Mucosa of gallbladder (tissue), 1 donor: ENCODE measurements around the gene LRP2BP. TPM values are rescaled to one million over a fixed set of nuclear protein-coding genes. Genes with fewer than 3 reads are reported as not detected.

Experiments used
- DNase-seq: peaks from one replicate; pipeline ENCODE4 v3.0.0-alpha.2; 2020; ENCODE audit warnings: low spot score
- total RNA-seq: library from RNA; stranded (reverse); gene quantifications from one replicate; pipeline ENCODE4 v1.2.1, GENCODE V29; 2021
- donor health status: DM: no; HTN: no; CAD: no.

LRP2BP gene
- total RNA-seq: 0.95 TPM

GRCh38 chr4:185395238-185395955 lies at the start of gene LRP2BP:
Gene LRP2BP (minus strand): TSS chr4:185395924. CDS start chr4:185378186, 17,738 bp downstream.
- DNase-seq: no peak

- DNase-seq: no peak
Measured at GRCh38 chr4:185445209-185445608, 49.5 kb upstream of the LRP2BP start.

- no peak for DNase-seq
Measured at GRCh38 chr4:185441479-185441878, 45.8 kb upstream of the LRP2BP start.

- no peak for DNase-seq
Measured at GRCh38 chr4:185437809-185438208, 42.1 kb upstream of the LRP2BP start.

- DNase-seq: no peak
Measured at GRCh38 chr4:185435466-185435865, 39.7 kb upstream of the LRP2BP start.

- DNase-seq: no peak
Measured at GRCh38 chr4:185429660-185430059, 33.9 kb upstream of the LRP2BP start.

- no peak for DNase-seq
Measured at GRCh38 chr4:185426960-185427688, 31.4 kb upstream of the LRP2BP start.

- peak; percentile 86 for DNase-seq
Measured at GRCh38 chr4:185425647-185426352, 30.1 kb upstream of the LRP2BP start, which contains the start of gene UFSP2. Gene UFSP2 (minus strand): TSS chr4:185425964. CDS start chr4:185425868, 96 bp downstream.

- no peak for DNase-seq
Measured at GRCh38 chr4:185424905-185425646, 29.4 kb upstream of the LRP2BP start.

DNA sequence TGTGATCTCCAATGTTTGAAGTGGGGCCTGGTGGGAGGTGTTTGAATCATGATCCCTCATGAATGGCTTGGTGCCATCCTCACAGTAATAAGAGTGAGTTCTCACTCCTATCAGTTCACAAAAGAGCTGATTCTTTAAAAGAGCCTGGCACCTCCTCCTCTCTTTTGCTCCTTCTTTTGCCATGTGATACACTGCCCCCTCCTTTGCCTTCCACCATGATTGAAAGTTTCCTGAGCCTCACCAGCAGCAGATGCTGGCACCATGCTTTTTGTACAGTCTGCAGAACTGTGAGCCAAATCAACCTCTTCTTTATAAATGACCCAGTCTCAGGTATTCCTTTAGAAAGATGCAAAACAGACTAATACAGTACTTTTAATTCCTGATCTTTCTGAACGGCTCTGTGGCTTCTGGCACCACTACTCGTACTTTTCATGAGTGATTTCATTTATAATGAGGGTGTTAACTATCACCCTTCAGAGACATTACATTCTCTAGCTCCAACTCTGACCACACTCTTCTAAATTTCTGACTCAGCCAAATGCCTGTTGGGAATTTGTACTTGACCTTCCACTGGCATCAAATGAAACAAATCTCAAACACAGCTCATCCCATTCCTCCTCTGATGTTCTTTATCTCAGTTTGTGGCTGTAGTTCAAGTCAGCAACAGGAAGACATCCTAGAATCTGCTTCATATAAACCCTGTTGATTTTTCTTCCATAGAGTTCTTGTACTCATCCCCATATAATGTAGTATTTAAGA lies 25.8 kb upstream of the LRP2BP start:
- DNase-seq: no peak

- DNase-seq: no peak
Measured at GRCh38 chr4:185416955-185417354, 21.2 kb upstream of the LRP2BP start.

DNA sequence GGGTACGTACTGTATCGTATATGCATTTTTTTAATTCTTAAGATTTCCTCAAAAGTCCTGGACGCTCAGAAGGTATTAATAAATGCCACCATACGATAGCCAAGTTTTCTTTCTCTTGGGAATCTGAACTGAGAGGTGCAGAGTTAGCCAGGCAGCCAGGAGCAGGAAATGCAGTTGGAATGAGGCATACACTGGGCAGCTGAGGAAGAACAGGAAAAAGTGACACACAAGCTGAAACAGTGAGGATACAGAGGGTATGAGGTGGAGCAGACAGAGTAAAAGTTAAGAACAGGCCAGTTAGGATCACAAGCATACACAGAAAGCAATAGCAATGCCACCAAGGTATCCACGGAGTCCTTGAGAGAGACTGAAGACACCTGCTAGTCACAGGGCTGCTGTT lies 16.7 kb upstream of the LRP2BP start:
- DNase-seq: no peak

GRCh38 chr4:185411849-185412248 lies 16.1 kb upstream of the LRP2BP start:
- DNase-seq: no peak

- no peak for DNase-seq
Measured at GRCh38 chr4:185408432-185408831, 12.7 kb upstream of the LRP2BP start.

DNA sequence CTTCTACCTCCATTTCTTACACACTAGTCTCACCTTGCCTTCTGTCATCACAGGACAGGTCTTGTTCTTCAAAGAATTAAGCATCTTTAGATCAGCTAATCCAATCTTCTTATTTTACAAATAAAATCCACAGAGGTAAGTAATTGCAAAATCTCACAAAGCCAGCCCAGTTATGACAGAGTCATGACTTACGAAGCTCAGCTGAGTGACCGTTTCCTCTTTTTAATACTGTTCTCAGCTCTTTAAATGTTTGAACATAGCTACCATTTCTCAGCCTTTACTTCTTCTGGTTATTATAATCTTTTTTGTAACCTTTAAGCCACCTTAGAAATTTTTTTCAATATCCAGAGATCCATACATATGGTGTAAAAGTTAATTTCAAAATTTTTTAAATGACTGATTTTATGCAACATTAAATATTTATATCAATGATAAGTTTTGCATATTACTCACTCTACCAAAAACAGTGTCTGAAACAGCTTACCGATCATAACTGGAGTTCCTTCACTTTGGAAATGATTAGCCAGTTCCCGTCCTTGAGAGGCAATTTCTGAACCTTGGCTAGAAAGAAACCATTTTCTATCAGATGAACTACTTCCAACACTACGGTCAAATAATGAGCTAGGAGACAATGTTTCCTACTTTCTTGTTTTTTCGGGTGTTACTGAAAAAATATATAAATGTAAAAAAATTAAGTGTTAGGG lies 9.7 kb upstream of the LRP2BP start:
- DNase-seq: no peak

- no peak for DNase-seq
Measured at GRCh38 chr4:185404031-185404430, 8.3 kb upstream of the LRP2BP start.

DNA sequence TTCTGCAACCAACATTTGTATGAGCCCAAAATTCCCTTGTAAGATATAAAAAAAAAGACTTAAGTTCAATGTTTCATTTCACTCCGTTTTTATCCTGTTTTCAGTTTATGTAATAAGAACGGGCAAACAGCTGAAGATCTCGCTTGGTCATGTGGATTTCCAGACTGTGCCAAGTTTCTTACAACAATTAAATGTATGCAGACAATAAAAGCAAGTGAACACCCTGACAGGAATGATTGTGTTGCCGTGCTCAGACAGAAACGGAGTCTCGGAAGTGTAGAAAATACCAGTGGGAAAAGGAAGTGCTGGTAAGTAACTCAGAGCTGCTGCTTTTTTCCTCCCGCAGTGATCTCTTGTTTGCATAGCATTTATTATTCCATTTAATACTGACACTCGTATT lies 3.7 kb upstream of the LRP2BP start:
- DNase-seq: no peak

GRCh38 chr4:185398618-185399017 lies 2.9 kb upstream of the LRP2BP start:
- no peak for DNase-seq

DNA sequence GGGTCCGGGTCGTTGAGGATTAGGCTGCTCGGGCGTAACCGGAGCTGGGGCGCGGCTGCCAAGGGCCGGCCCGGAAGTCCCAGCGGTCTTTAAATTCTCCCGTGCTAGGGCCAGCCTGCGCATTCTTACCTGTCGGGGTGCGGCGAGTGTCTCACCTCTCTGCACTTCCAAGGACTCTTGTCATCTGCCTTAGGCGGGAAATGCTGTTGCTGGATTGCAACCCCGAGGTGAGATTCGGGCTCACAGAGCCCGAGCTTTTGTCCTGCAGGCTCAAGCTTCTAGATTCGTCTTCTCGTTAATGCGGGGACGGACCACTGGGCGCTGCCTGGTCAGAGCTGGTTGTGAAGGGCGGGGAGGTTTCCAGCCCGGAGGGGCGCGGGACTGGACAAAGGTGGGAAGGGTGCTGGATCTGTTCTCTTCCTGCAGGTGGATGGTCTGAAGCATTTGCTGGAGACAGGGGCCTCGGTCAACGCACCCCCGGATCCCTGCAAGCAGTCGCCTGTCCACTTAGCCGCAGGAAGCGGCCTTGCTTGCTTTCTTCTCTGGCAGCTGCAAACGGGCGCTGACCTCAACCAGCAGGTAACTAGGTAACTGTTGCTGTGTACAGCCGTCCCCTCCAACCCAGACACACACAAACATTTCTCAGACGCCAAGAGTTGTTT lies 1.1 kb upstream of the LRP2BP start, which contains the start of gene ANKRD37:
Gene ANKRD37, plus strand, starts transcription at position 118 of the 662 bp plus-strand sequence. Its CDS starts 83 bp downstream, at position 201.
- peak; percentile 35 for DNase-seq
